Endodermal cell (in vitro differentiated cells): Measurements from ENCODE around the gene MAPK8IP3. TPM values are rescaled to one million over a fixed set of nuclear protein-coding genes. Genes with fewer than 3 reads are reported as not detected.

Source experiments
- DNase-seq: peaks from one replicate; pipeline ENCODE4 v3.0.0-alpha.2; 2017
- H3K27ac ChIP-seq: 2 replicates; pipeline ENCODE4 v1.5.1; 2013; ENCODE audit warnings: mild to moderate bottlenecking, low read depth, low read length, moderate library complexity
- H3K27me3 ChIP-seq: 2 replicates; pipeline ENCODE4 v1.6.1; 2013; ENCODE audit warnings: mild to moderate bottlenecking, low read length, moderate library complexity; ENCODE audit not compliant: insufficient read depth, control insufficient read depth, poor library complexity, severe bottlenecking
- H3K36me3 ChIP-seq: 2 replicates; pipeline ENCODE4 v1.7.0; 2013; ENCODE audit warnings: mild to moderate bottlenecking, low read length, moderate library complexity; ENCODE audit not compliant: control insufficient read depth, insufficient read depth
- H3K4me1 ChIP-seq: one replicate; pipeline ENCODE4 v1.7.0; 2013; ENCODE audit warnings: low read length; ENCODE audit not compliant: control insufficient read depth, insufficient read depth
- H3K4me3 ChIP-seq: 2 replicates; pipeline ENCODE4 v1.5.1; 2013; ENCODE audit warnings: mild to moderate bottlenecking, low read length, moderate library complexity
- H3K9ac ChIP-seq: 2 replicates; pipeline ENCODE4 v1.6.1; 2013; ENCODE audit warnings: mild to moderate bottlenecking, low read length, moderate library complexity; ENCODE audit not compliant: poor library complexity, severe bottlenecking; ENCODE audit errors: extremely low read depth
- H3K9me3 ChIP-seq: 2 replicates; pipeline ENCODE4 v1.6.1; 2013; ENCODE audit warnings: mild to moderate bottlenecking, low read length, moderate library complexity; ENCODE audit not compliant: control insufficient read depth
- H3K27ac Mint-ChIP-seq: 2 replicates; pipeline ENCODE4 v1.8.0; 2020; ENCODE audit warnings: mixed read lengths
- H3K27me3 Mint-ChIP-seq: 2 replicates; pipeline ENCODE4 v1.8.0; 2021; ENCODE audit warnings: mild to moderate bottlenecking, mixed read lengths; ENCODE audit not compliant: insufficient read depth
- H3K36me3 Mint-ChIP-seq: 2 replicates; pipeline ENCODE4 v1.8.0; 2020; ENCODE audit warnings: low read depth, mixed read lengths
- H3K4me1 Mint-ChIP-seq: 2 replicates; pipeline ENCODE4 v1.8.0; 2020; ENCODE audit warnings: mixed read lengths
- H3K4me3 Mint-ChIP-seq: 2 replicates; pipeline ENCODE4 v1.8.0; 2020; ENCODE audit warnings: mild to moderate bottlenecking, moderate library complexity, mixed read lengths
- H3K9me3 Mint-ChIP-seq: 2 replicates; pipeline ENCODE4 v1.8.0; 2020; ENCODE audit warnings: mild to moderate bottlenecking, mixed read lengths
- CTCF ChIP-seq: fragments of 200-600 bp; sonication (generic); conservative IDR thresholded peaks from 2 replicates; pipeline ENCODE4 v1.5.0; 2021; ENCODE audit warnings: antibody characterized with exemption, mild to moderate bottlenecking
- WGBS, 2 experiments: methylation state at CpG; one replicate each; pipeline versions ENCODE4 v1.1.5 to v1.1.7; 2013; ENCODE audit warnings: missing lambda C conversion rate in 2 of 2, mixed read lengths in 1 of 2; ENCODE audit not compliant: insufficient coverage in 1 of 2, insufficient read length in 1 of 2; 5-methylcytosine and 5-hydroxymethylcytosine counted together
- total RNA-seq, 2 donors: library from RNA; stranded (reverse); fragmentation: NEBNext Ultra II Directional in 1 of 2; extraction: Animal tissue kit (Norgen Biotek cat#: 25700) in 1 of 2; gene quantifications; 2 replicates in 1 of 2; 3 replicates in 1 of 2; pipeline ENCODE4 v1.2.1, GENCODE V29; 2021

MAPK8IP3 gene
- total RNA-seq, 2 donors from 2014 or later = 76.0 to 84.0 TPM

- 93 to 96% methylated on average over 13 to 21 of the region's 21 CpGs for WGBS, 2 experiments
- peaks cover 18% of the 10 kb centered on the region for H3K36me3 Mint-ChIP-seq
- no peaks in the 10 kb centered on the region for H3K9me3 ChIP-seq
- no peaks in the 10 kb centered on the region for H3K9me3 Mint-ChIP-seq
- no peak for TF ChIP-seq CTCF
- H3K27ac ChIP-seq = no peak overlapping the region
- no peaks in the 10 kb centered on the region for H3K4me1 ChIP-seq
- H3K9ac ChIP-seq = no peak overlapping the region
- H3K27ac Mint-ChIP-seq = no peak overlapping the region
- H3K36me3 ChIP-seq = peaks cover 18% of the 10 kb centered on the region
- H3K27me3 Mint-ChIP-seq = no peaks in the 10 kb centered on the region
- H3K4me3 Mint-ChIP-seq = no peak overlapping the region
- no peak overlapping the region for H3K4me3 ChIP-seq
- no peaks in the 10 kb centered on the region for H3K27me3 ChIP-seq
- no peaks in the 10 kb centered on the region for H3K4me1 Mint-ChIP-seq
- DNase-seq = no peak
These were observed 53.5 kb downstream of the MAPK8IP3 start for GRCh38 chr16:1759511-1759910.

- Histone ChIP-seq H3K4me3 (no peak overlapping the region), H3K4me1 (no peaks in the 10 kb centered on the region), H3K27me3 (no peaks in the 10 kb centered on the region), H3K27ac (no peak overlapping the region), H3K36me3 (peaks cover 18% of the 10 kb centered on the region), H3K9ac (no peak overlapping the region), H3K9me3 (no peaks in the 10 kb centered on the region)
- H3K4me3 Mint-ChIP-seq = no peak overlapping the region
- H3K36me3 Mint-ChIP-seq = peaks cover 14% of the 10 kb centered on the region
- no peaks in the 10 kb centered on the region for H3K4me1 Mint-ChIP-seq
- no peak for TF ChIP-seq CTCF
- WGBS, 2 experiments = 95 to 98% methylated on average over 7 to 15 of the region's 15 CpGs
- no peaks in the 10 kb centered on the region for H3K9me3 Mint-ChIP-seq
- no peak for DNase-seq
- H3K27ac Mint-ChIP-seq = no peak overlapping the region
- H3K27me3 Mint-ChIP-seq = no peaks in the 10 kb centered on the region
These were observed 54.9 kb downstream of the MAPK8IP3 start for GRCh38 chr16:1760911-1761310.

GRCh38 chr16:1761751-1762150, 55.8 kb downstream of the MAPK8IP3 start:
- Histone ChIP-seq H3K4me3 (no peak overlapping the region), H3K9me3 (no peaks in the 10 kb centered on the region), H3K27ac (no peak overlapping the region), H3K27me3 (no peaks in the 10 kb centered on the region), H3K36me3 (peaks cover 15% of the 10 kb centered on the region), H3K9ac (no peak overlapping the region), H3K4me1 (no peaks in the 10 kb centered on the region)
- Mint-ChIP-seq H3K4me3 (no peak overlapping the region), H3K36me3 (peaks cover 15% of the 10 kb centered on the region), H3K27ac (no peak overlapping the region), H3K27me3 (no peaks in the 10 kb centered on the region), H3K9me3 (no peaks in the 10 kb centered on the region), H3K4me1 (no peaks in the 10 kb centered on the region)
- no peak for TF ChIP-seq CTCF
- no peak for DNase-seq
- WGBS, 2 experiments = 95 to 97% methylated on average over 9 to 15 of the region's 15 CpGs
